CD4-positive, alpha-beta T cell treated with Interleukin-4 for 1 hour (primary cell): Measurements from ENCODE around the gene LMTK2.

Source experiments
- DNase-seq, 2 donors: peaks; one replicate each; pipeline ENCODE4 v3.0.0-alpha.2; 2020 to 2022

Gene LMTK2

DNA sequence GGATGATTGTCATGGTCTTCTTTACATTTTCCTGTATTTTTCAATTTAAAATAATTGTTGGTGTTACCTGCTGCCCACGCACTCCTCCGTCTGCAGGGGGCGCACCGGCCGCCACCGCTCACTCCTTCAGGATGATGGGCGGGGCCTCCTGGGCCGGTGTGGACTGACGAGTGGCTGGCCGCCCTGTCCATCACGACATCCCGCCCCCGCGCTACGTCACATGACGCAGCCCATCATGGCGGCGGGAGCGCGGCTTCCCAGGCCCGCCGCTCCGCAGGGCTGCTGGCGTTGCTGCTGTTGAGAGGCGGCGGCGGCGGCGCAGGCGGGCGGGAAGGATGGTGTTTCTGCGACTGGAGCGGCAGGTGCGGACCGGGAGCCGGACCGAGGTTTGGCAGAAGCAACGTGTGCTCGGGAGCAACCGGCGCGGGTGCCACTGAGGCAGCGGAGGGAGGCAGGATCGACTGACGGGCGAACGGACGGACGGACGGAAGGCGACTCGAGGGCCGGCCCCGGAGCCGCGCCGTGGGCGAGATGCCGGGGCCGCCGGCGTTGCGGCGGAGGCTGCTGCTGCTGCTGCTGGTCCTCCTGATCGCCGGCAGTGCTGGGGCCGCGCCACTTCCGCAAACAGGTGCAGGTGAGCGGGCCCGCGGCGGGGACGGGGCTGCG lies at the start of gene LMTK2:
TSS of gene LMTK2 (plus strand) at position 216 of the 666 bp plus-strand sequence. CDS start at position 532, 316 bp downstream.
- peak; percentile 95 to 97 for DNase-seq

DNA sequence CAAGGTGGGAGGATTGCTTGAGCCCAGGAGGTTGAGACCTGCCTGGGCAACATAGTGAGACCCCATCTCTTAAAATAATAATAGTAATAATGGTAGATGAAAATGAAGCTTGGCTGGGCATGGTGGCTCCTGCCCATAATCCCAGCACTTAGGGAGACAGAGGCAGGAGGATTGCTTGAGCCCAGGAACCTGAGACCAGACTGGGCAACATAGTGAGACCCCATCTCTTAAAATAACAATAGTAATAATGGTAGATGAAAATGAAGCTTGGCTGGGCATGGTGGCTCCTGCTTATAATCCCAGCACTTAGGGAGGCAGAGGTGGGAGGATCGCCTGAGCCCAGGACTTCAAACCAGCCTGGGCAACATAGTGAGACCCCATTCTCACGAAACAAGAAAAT lies 49.5 kb upstream of the LMTK2 start:
- DNase-seq: no peak

DNA sequence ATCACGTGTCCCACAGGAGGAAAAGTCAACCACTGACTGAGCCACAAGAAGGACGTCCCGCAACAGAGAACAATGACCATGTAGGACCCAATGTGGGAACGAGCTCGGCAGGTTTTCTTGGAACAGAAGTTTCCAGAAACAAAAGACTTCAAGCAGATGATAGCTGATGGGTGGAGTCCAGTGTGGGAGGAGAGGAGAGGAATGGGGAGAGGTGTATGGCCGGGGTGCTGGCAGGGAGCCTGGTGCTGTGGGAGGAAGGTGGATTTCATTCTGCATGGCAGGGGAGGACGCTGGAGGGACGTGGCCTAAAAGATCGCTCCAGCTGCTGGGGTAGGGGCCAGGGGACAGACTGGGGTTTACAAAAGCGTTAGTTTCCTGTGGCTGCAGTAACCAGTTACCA lies 48.5 kb upstream of the LMTK2 start:
- no peak for DNase-seq

DNA sequence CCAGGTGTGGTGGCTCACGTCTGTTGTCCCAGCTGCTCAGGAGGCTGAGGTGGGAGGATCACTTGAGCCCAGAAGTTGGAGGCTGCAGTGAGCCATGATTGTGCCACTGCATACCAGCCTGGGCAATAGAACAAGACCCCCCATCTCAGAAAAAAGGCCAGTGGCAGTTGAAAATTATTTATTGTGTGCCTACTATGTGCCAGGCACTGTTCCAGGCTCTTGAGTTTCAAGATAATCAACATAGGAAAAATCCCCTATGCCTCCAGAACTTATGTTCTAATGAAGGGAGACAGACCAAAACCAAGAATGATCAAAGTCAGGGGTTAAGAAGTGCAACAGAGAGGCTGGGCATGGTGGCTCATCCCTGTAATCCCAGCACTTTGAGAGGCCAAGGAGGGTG lies 42.4 kb upstream of the LMTK2 start:
- no peak for DNase-seq

DNA sequence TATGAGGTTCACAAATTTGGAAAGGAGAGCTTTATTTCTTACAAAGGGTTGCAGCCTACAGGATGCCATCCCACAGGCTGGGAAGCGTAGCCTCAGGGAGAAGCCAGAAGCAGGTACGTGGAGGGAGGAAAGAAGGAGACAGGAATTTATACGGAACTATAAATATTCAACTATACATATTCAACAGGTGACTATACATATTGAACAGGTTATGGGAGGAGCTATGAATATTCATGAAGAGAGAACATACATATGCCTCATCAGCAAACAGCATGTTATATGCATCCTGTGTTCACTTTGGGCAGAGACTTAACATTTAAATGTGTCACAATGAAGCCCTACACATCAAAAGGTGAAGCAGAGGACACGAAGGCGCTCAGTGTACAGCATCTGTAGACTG lies 40.5 kb upstream of the LMTK2 start:
- no peak for DNase-seq

DNA sequence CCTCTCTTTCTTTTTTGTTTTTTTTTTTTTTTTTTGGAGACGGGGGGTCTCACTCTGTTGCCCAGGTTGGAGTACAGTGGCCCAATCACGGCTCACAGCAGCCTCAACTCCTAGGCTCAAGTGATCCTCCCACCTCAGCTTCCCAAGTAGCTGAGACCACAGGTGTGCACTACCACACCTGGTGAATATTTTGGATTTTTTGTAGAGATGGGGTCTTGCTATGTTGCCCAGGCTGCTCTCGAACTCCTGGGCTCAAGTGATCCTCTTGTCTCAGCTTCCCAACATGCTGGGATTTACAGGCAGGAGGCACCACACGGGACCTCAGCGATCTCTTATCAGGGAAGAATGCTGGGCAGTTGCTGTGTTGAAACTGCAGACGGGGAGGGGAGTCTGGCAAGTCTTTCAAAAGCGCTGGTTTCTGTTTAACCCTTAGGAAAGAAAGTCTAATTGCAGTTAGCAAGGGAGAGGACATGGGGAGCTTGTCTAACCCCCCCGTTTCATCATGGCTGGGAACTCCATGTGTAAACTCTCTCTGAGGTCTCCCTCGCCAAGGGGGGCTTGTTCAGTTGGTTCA lies 39.6 kb upstream of the LMTK2 start:
- no peak for DNase-seq

DNA sequence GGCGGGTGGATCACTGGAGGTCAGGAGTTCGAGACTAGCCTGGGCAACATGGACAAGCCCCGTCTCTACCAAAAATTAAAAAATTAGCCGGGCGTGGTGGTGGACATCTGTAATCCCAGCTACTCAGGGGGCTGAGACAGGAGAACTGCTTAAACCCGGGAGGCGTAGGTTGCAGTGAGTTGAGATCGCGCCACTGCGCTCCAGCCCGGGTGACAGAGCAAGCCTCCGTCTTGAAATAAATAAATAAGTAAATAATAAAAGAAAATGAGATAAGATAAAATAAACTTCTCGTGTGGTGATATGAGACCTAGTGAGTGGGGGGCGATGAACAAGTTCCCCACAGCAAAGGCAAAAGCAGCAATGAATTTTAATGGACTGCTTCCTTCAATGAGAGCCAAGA lies 33.6 kb upstream of the LMTK2 start:
- DNase-seq: no peak

DNA sequence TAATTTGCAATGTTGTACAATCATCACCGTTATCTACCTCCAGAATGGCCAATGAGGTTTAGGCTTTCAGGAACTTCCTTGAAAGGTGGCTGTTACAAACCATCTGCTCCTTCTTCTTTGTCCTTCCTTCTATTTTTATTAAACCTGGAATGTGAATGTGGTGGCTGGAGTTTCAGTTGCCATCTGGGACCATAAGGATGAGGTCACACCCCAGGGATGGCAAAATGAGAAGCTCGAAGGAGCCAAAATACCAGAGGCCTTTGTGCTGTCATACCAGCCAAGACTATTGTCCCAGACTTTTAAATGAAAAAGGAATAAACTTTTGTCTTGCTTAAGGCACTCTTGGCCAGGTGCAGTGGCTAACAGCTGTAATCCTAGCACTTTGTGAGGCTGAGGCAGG lies 30.9 kb upstream of the LMTK2 start:
- DNase-seq: no peak

DNA sequence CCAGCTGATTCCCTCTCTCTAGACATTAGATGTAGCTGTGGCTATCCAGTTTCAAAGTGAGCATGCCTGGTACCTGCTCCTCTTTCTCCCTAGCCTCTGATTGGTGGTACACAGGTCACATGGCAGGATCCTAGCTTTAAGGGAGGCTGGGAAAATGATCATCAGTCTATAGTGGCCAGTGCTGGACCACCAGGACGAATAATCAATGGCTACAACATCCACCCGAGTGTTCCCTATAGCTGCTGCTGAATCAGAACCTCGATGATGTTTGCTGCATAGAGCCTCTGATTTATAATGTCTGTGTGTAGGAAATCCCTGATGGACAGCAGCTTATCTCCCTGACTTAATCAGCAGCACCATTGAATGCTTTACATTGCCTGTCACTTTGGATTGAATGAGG lies 28.9 kb upstream of the LMTK2 start:
- DNase-seq: no peak

DNA sequence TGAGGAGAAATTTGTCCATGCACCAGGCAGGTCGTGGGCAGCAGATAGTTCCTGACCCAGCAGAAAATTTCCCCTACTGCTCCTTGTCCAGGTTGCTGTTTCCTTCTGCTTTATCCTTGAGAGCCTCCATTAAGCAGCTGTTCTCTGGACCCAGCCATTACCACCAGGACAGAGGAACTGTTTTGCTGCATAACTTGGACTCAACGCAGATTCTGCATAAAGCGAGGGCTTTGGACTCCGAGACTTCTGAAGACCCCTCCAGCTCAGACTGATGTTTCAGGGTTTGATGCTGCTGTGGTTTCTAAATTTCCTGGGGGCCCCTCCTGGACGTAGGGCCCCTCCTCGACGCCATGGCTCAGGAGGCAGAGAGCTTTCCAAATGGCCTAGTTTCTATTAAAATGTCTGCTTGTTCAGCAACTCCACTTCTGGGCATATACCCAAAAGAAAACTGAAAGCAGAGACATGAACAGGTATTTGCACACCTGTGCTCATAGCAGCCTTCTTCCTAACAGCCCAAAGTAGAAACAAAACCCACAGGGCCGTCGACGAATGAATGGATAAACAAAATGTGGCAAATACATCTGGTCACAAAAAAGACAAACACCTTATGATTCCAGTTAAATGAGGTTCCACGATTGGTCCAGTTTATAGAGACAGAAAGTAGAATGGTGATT lies 28.3 kb upstream of the LMTK2 start:
- DNase-seq: no peak

DNA sequence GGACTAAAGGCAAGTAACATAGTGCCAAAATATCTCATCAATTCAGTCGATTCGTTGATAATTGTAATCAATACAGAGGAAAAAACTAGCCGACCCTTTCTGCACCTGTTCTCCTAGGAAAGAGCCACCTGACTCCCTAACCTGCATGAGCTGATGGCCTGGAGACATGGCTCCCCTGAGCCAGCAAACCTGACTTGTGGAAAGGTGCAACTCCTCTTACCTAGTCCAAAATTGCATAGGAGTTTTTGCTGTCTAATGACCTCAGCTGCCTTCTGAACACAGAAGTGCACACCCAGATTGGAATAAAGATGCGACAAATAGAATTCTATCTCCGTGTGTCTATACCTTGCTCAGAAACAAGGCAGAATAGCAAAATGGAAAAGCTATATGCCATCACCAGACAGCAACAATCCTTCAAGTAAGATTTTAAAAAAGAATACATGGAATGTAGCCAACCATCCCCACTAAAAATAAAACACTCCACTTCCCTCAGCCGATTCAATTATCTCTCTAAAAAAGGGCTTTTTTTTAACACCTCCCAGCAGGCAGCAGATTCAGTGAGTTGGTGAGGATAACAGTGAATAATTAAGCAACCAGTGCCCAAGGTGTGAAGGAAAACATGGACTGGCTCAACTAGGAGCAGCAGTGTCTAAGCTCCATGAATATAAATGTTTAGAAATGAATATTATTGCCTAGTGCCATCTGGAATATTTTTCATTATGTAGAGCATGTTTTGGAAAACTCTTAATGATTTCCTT lies 26.6 kb upstream of the LMTK2 start:
- DNase-seq: no peak

DNA sequence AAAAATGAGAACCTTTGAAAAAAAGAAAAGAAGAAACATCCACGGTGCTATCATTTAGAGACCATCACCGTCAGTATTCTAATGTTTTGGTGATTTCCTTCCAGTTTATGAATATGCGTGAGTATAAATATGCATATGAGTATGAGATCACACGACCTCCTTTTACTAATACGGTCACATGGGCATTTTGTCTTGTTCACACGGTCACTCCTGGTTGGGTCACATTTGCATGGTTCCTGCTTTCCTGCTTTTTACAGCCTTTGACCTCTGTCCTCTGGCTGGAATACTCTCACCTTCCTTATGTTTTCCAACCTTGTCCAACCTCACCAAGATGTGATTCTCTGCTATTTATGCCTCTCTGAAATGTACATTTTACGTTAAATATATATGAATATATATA lies 25.3 kb upstream of the LMTK2 start:
- no peak for DNase-seq

DNA sequence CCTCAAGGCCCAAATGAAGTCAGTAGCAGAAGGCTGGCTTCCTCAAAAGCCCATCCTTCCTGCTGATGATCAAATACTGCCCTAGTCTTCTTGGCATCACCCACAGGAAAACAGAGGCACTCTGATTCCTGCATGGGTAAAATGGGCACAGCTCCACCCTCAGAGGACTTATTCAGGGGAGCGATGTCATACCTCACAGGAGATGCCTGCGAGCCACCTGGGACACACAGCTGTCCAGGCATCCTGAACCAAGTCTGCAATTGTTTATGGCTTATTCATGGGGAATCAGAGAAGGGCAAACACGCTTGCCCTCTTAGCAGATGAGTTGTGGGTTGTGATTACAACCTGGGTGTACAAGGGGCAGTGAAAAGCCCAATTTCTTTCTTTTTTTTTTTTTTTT lies 22.0 kb upstream of the LMTK2 start:
- DNase-seq: no peak

DNA sequence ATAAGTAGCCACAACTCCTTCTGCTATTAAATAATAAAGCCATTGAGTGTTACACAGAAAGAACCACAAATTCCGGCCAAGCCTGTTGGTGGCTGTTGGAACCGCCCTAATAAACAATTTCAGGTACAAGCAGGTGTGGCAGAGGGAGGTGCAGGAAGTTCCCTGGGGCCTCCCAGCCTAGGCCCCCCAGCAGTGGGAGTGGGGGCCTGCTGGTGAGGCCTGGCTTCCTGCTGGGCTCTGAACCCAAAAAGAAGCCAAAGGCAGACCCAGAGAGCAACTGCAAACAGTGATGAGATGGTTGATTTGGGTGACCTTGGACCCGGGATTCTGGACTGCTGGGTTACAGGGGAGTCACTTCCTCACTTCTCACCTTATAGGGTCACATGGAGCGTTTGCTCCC lies 21.0 kb upstream of the LMTK2 start:
- DNase-seq: no peak

DNA sequence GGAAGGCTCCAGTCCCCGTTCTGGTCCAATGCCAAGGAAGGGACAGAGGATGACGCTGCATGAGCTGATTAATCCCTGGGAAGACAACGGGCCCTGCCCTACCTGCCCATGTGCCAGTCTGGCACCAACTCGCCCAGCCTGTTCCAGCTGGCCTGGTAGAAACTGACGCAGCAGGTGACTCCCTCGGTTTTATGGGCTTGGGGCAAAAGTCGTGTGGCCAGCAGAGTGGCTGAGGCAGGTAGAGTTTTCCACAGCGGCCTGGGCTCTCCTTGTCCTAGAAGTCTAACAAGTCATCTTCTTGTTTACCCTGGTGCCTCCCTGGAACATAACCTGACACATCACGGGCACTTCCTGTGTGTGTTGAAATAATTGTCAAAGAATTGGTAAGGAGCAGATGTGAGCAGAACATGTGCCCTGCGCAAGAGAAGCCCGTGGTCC lies 20.4 kb upstream of the LMTK2 start:
- no peak for DNase-seq

DNA sequence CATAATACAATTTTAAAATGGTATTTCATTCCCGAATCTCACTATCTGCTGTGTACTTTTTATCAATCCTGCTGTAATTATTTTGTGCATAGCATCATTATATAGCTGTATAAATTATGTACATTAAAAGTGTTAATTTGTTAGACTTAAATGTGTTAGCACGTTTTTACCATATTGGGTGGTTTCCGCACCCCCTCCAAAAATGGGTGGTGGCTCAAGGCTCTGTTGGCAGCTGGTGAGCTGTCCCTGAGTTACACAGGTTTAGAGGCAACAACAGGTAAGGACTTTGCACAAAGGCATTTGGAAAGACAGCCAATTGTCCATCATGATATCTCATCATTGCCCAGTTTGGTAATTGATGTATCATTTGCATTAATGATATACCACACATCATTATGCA lies 18.6 kb upstream of the LMTK2 start:
- DNase-seq: no peak

DNA sequence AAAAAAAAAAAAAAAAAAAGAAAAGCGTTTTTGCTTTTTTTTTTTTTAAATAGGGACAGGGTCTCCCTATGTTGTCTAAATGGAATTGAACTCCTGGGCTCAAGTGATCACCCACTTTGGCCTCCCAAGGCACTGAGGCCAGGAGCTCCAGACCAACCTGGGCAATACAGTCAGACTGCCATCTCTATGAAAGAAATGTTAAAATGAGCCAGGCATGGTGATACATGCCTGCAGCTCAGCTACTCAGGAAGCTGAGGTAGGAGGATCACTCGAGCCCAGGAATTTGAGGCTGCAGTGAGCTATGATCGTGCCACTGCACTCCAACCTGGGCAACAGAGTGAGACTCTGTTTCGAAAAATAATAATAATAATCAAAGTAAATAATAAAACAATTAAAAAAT lies 16.5 kb upstream of the LMTK2 start:
- no peak for DNase-seq

DNA sequence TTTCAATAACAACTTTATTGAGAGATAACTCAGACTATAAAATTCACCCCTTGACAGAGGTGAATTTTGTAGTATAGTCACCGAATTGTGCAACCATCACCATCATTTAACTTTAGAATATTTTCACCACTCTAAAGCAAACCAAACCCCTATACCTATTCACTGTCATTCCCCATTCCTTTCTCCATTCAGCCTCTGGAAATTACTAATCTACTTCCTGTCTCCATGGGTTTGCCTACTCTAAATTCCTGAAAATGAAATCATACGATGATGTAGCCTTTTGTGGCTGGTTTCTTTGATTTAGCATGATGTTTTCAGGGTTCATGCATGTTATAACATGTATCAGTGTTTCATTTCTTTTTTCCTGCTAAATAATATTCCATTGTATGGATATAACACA lies 15.6 kb upstream of the LMTK2 start:
- DNase-seq: no peak

DNA sequence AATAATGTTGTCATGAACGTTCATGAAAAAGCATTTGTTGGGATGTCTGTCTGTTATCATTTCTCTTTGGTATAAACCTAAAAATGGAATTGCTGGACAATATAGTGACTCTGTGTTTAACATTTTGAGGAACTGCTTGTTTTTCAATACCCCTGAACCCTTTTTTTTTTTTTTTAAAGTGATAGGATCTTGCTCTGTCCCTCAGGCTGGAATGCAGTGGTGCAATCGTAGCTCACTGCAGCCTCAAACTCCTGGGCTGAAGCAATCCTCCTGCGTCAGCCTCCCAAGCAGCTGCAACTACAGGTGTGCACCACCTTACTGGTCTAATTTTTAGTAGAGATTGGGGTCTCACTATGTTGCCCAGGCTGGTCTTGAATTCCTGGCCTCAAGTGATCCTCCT lies 15.1 kb upstream of the LMTK2 start:
- DNase-seq: no peak

DNA sequence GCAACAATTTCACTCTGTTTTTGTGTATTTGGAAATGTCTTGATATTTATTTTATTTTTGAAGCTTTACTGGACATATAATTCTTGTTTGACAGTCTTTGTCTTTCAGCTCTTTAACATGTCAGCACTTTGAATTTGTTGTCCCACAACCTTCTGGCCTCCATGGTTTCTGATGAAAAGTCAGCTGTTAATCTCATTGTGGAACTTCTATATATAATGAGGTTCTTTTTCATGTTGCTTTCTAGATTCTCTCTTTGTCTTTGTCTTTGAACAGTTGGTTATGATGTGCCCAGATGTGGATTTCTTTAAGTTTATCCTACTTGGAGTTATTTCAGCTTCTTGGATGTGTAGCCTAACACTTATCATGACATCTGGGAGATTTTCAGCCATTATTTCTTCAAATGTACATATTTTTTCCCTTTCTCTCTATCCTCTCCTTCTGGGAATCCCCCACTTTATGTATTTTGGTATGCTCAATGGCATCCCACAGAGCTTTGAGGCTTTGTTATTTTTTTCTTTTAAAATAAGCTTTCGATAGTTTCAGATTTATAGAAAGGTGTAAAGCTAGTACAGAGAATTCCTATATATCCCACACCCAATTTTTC lies 9.5 kb upstream of the LMTK2 start:
- DNase-seq: no peak

DNA sequence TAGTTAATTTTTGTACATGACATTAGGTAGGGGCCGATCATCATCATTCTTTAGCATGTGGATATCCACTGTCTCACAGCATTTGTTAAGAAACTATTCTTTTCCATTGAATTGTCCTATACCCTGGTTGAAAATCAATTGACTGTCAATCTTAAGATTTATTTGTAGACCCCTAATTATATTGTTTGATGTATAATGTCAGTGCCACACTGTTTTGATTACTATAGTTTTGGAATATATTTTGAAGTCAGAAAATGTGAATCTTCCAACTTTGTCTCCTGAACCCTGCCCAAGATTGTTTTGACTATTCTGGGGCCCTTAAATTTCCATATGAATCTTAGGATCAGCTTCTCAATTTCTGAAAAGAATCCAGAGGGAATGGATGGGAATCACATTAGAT lies 6.6 kb upstream of the LMTK2 start:
- no peak for DNase-seq

DNA sequence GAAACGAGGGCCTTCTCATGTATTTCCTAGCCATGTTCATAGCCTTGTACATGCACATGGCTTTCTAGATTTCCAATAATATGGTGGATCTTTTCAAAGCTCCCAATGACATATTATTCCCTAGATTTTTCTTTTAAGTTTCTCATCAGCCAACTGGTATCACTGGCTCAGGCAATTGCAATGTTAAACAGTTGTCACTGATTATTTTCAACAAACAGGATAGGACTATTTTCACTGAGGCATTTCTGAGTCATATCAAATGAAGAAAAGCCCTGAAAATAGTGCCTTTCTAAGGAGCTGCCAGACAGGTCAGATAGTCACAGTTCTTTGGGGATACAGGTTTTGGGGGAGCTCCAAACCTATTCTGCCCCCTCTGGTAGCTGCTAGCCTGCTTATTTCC lies 4.5 kb upstream of the LMTK2 start:
- DNase-seq: no peak

DNA sequence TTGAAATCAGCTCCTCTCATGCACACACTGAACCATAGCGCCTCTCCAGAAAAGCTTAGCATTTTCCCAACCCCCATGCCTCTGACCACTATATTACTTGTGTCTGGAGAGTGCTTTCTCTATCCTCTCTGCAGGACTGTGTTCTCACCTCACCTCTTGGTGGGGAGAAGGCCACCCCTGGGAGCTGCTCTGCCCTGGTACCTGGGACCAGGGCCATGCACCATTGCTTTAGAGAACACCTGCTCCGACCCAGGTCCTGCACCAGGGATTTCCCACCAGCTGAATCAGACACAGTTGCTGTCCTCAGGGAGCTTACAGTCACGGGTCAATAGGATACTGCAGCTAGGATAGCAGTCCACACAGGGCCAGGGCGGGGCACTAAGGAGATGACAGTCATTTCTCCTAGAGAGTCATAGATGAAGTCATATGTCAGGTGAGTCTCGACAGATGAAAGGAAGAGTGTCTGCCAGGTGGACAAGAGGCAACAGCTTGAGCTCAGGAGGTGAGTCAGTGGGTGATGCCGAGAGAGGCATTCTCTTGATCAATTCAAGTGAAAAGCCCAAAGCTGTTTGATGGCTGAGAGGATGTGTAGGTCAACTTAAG lies 619 bp upstream of the LMTK2 start:
- no peak for DNase-seq
